Erythroblast (primary cell): Measurements from ENCODE around the gene SLC1A3.

Source experiments
- GATA1 ChIP-seq: IDR thresholded peaks from 2 replicates; pipeline ENCODE4 v1.6.1; 2011; ENCODE audit warnings: low read depth, mild to moderate bottlenecking, control low read depth, low read length, moderate library complexity
- POLR2A ChIP-seq: IDR thresholded peaks from 2 replicates; pipeline ENCODE4 v1.6.1; 2011; ENCODE audit warnings: mild to moderate bottlenecking, low read length

DNA sequence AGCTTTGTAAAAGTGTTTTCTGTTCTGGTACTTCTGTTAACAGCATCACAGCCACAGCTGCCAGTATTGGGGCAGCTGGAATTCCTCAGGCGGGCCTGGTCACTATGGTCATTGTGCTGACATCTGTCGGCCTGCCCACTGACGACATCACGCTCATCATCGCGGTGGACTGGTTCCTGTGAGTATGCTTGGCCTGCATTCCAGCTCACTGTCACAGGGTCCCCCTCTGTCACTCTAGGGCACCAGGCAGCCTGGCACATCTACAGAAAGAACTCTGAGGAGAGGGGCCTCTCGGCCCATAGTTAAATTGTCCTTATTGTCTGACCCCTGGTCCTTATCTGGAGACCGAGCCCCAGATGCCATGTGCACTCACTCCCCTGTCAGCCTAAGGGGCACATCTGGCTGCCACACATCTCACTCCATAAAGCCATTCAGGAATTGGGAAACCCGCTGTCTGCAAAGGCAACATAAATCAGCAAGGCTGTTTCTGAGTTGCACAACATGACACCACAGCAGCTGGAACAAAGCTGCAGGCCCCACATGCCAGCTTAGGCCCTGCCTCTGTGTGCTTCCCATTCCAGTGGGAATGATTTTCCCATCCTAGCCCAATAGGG lies 77.5 kb downstream of the SLC1A3 start:
- TF ChIP-seq POLR2A (no peak), GATA1 (no peak)
